Activated B cell treated with CpG ODN at 0.5 μM for 24 hours (primary cell): ENCODE results near the gene GXYLT2. TPM values are rescaled to one million over a fixed set of nuclear protein-coding genes. Genes with fewer than 3 reads are reported as not detected.
"Not testable (repeated sequence)": the region's sequence is repeated elsewhere in the genome, so short reads cannot be mapped to it uniquely, and the experiment has no call there.

Source experiments
- ATAC-seq: fragments of 200-7000 bp; cut with Tn5 transposase; one replicate; pipeline ENCODE4 v1.10.0; 2021; ENCODE audit warnings: low read depth, mild to moderate bottlenecking, moderate library complexity
- CTCF ChIA-PET: fragments of 350-600 bp; sonication (Branson Sonifier 250); formaldehyde crosslinking; loops from one replicate; lab custom pipeline; 2021; ENCODE audit warnings: antibody characterized with exemption; lab: Charles Lee
- POLR2A ChIA-PET: fragments of 350-600 bp; sonication (Branson Sonifier 250); formaldehyde crosslinking; loops from one replicate; lab custom pipeline; 2021; ENCODE audit warnings: antibody characterized with exemption; lab: Charles Lee
- DNase-seq: peaks from one replicate; pipeline ENCODE4 v3.0.0; 2022
- H3K27ac Mint-ChIP-seq: one replicate; pipeline ENCODE4 v1.8.0; 2020; ENCODE audit warnings: mixed read lengths
- H3K27me3 Mint-ChIP-seq: one replicate; pipeline ENCODE4 v1.8.0; 2021; ENCODE audit warnings: mixed read lengths
- H3K36me3 Mint-ChIP-seq: one replicate; pipeline ENCODE4 v1.8.0; 2021; ENCODE audit warnings: low read depth, mixed read lengths
- H3K4me1 Mint-ChIP-seq: one replicate; pipeline ENCODE4 v1.8.0; 2021; ENCODE audit warnings: mixed read lengths
- H3K4me3 Mint-ChIP-seq: one replicate; pipeline ENCODE4 v1.8.0; 2020; ENCODE audit warnings: mild to moderate bottlenecking, mixed read lengths
- H3K9me3 Mint-ChIP-seq: one replicate; pipeline ENCODE4 v1.8.0; 2020; ENCODE audit warnings: mixed read lengths
- intact Hi-C: fragments of 100-400 bp; cut with micrococcal nuclease; formaldehyde crosslinking; loops from one replicate; pipeline ENCODE4 v1.15.1; 2024
- total RNA-seq: library from RNA; stranded (reverse); gene quantifications from 2 replicates; pipeline ENCODE4 v1.2.3, GENCODE V29; 2022
- TF ChIP-seq, protein P1 (sequence below): fragments of 200-600 bp; IDR thresholded peaks from one replicate; pipeline ENCODE4 v1.8.0; 2022; ENCODE audit warnings: antibody characterized with exemption, mild to moderate bottlenecking

GXYLT2 gene
- total RNA-seq, 1 donor from 2014 or later = not detected

GRCh38 chr3:72914383-72914782 lies 26.5 kb downstream of the GXYLT2 start:
- H3K27me3 Mint-ChIP-seq = peaks cover 4% of the 10 kb centered on the region
- ChIA-PET CTCF (no interaction called here), POLR2A (no interaction called here)
- no peak for DNase-seq
- no peaks in the 10 kb centered on the region for H3K4me1 Mint-ChIP-seq
- no peak overlapping the region for H3K27ac Mint-ChIP-seq
- TF ChIP-seq, protein P1, sequence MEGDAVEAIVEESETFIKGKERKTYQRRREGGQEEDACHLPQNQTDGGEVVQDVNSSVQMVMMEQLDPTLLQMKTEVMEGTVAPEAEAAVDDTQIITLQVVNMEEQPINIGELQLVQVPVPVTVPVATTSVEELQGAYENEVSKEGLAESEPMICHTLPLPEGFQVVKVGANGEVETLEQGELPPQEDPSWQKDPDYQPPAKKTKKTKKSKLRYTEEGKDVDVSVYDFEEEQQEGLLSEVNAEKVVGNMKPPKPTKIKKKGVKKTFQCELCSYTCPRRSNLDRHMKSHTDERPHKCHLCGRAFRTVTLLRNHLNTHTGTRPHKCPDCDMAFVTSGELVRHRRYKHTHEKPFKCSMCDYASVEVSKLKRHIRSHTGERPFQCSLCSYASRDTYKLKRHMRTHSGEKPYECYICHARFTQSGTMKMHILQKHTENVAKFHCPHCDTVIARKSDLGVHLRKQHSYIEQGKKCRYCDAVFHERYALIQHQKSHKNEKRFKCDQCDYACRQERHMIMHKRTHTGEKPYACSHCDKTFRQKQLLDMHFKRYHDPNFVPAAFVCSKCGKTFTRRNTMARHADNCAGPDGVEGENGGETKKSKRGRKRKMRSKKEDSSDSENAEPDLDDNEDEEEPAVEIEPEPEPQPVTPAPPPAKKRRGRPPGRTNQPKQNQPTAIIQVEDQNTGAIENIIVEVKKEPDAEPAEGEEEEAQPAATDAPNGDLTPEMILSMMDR = no peak
- intact Hi-C loops = no loop called here
- no peak for ATAC-seq
- no peaks in the 10 kb centered on the region for H3K36me3 Mint-ChIP-seq
- no peak overlapping the region for H3K4me3 Mint-ChIP-seq
- no peaks in the 10 kb centered on the region for H3K9me3 Mint-ChIP-seq

DNA sequence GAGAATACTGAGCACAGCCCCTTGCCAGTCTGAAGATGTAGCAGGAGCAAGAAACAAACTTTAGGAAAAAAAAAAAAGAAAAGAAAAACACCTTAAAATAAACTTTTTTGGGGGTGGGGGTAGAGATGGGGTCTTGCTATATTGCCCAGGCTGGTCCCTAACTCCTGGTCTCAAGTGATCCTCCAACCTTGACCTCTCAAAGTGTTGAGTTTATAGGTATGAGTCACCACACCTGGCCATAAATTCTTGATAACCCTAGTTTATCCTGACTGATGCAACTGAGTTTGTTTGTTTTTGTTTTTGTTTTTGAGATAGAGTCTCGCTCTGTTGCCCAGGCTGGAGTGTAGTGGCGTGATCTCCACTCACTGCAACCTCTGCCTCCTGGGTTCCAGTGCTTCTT lies 28.4 kb downstream of the GXYLT2 start:
- H3K4me1 Mint-ChIP-seq = no peaks in the 10 kb centered on the region
- no peak overlapping the region for H3K27ac Mint-ChIP-seq
- ATAC-seq (no peak), DNase-seq (no peak)
- CTCF ChIA-PET = no interaction called here
- intact Hi-C loops = no loop called here
- H3K4me3 Mint-ChIP-seq = no peak overlapping the region
- peaks cover 4% of the 10 kb centered on the region for H3K27me3 Mint-ChIP-seq
- H3K9me3 Mint-ChIP-seq = no peaks in the 10 kb centered on the region
- no peaks in the 10 kb centered on the region for H3K36me3 Mint-ChIP-seq
- TF ChIP-seq, protein P1 = no peak
- POLR2A ChIA-PET = interaction anchor here (0.7 kb wide), 1 partner anchor 1186 kb away, joined by 4 read pairs; no protein-coding TSS in a partner anchor

DNA sequence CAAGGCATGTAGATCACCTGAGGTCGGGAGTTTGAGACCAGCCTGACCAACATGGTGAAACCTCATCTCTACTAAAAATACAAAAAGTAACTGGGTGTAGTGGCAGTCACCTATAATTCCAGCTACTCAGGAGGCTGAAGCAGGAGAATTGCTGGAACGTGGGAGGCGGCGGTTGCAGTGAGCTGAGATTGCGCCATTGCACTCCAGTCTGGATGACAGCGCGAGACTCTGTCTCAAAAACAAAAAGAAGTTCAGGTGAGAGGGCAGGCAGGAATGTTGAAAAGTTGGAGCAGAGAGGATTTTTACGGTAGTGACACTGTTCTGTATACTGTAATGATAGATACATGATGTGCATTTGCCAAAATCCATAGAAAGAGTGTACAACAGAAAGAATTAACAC lies 31.7 kb downstream of the GXYLT2 start:
- Mint-ChIP-seq H3K9me3 (no peaks in the 10 kb centered on the region), H3K4me1 (no peaks in the 10 kb centered on the region), H3K27ac (no peak overlapping the region), H3K36me3 (no peaks in the 10 kb centered on the region), H3K27me3 (peaks cover 7% of the 10 kb centered on the region), H3K4me3 (no peak overlapping the region)
- DNase-seq = no peak
- POLR2A ChIA-PET = no interaction called here
- CTCF ChIA-PET = no interaction called here
- intact Hi-C loops = no loop called here
- no peak for ATAC-seq
- TF ChIP-seq, protein P1 = no peak

GRCh38 chr3:72924055-72924454 lies 36.2 kb downstream of the GXYLT2 start:
- TF ChIP-seq, protein P1 = no peak
- no peak overlapping the region for H3K27ac Mint-ChIP-seq
- no peaks in the 10 kb centered on the region for H3K36me3 Mint-ChIP-seq
- no peak for DNase-seq
- H3K4me1 Mint-ChIP-seq = no peaks in the 10 kb centered on the region
- POLR2A ChIA-PET = no interaction called here
- H3K9me3 Mint-ChIP-seq = peaks cover 3% of the 10 kb centered on the region
- ATAC-seq = no peak
- peaks cover 8% of the 10 kb centered on the region for H3K27me3 Mint-ChIP-seq
- CTCF ChIA-PET = no interaction called here
- no peak overlapping the region for H3K4me3 Mint-ChIP-seq
- intact Hi-C loops = no loop called here

- ATAC-seq, DNase-seq, CTCF ChIA-PET, H3K36me3 Mint-ChIP-seq, POLR2A ChIA-PET, H3K4me3 Mint-ChIP-seq, H3K9me3 Mint-ChIP-seq, H3K27me3 Mint-ChIP-seq, H3K27ac Mint-ChIP-seq, intact Hi-C loops, H3K4me1 Mint-ChIP-seq: not testable (repeated sequence)
Observed at GRCh38 chr3:72928781-72929735, 41.2 kb downstream of the GXYLT2 start.
